HepG2 (cell line): ENCODE data around the gene PLCB2. TPM values are rescaled to one million over a fixed set of nuclear protein-coding genes. Genes with fewer than 3 reads are reported as not detected.

Experiments used
- ATAC-seq: fragments of 200-7000 bp; cut with Tn5 transposase; 3 replicates; pipeline ENCODE4 v1.9.1; 2020; ENCODE audit warnings: mild to moderate bottlenecking, moderate library complexity
- BruUV-seq: library from RNA; stranded (reverse); fragments of 400-500 nt; replicated peaks from 2 replicates; lab custom pipeline; 2021; lab: Mats Ljungman, UMichigan
- CTCF ChIA-PET: fragments of 300-600 bp; formaldehyde crosslinking; extraction: SDS; loops from one replicate; lab custom pipeline; 2021; ENCODE audit warnings: low total read pairs, inconsistent platforms, low intra/inter-chr PET ratio; lab: Yijun Ruan, JAX
- POLR2A ChIA-PET: fragments of 350-600 bp; sonication (Branson Sonifier 250); formaldehyde crosslinking; loops from one replicate; lab custom pipeline; 2020; ENCODE audit warnings: antibody characterized with exemption, inconsistent platforms; lab: Yijun Ruan, JAX
- DNase-seq: peaks from one replicate; pipeline ENCODE4 v3.0.0-alpha.2; 2015; ENCODE audit warnings: low spot score
- FAIRE-seq: peaks from 3 replicates; lab custom pipeline; 2011; peaks lifted over from hg19 to GRCh38; lab: Jason Lieb, UNC
- H2AFZ ChIP-seq: one replicate; pipeline ENCODE4 v1.6.1; 2011; ENCODE audit warnings: low read length, inconsistent platforms
- H3K27ac ChIP-seq: fragments of 300-600 bp; 3 replicates; pipeline ENCODE4 v1.8.0; 2011; ENCODE audit warnings: mixed run types, mild to moderate bottlenecking, mixed read lengths, low read length, inconsistent platforms; ENCODE audit not compliant: insufficient read depth; ENCODE audit errors: extremely low read length
- H3K27me3 ChIP-seq, 2 experiments: fragments of 200-600 bp in 1 of 2; 2 replicates in 1 of 2; 3 replicates in 1 of 2; pipeline versions ENCODE4 v1.6.0 to v1.8.0; 2011; ENCODE audit warnings: low read length in 2 of 2, mild to moderate bottlenecking in 2 of 2, moderate library complexity in 2 of 2, inconsistent platforms in 1 of 2; ENCODE audit not compliant: insufficient read depth in 2 of 2, control insufficient read depth in 1 of 2
- H3K36me3 ChIP-seq, 2 experiments: fragments of 200-600 bp in 1 of 2; replicated peaks in 1 of 2; 2 replicates in 1 of 2; 3 replicates in 1 of 2; pipeline versions ENCODE4 v1.5.1 to v1.8.0; 2011; ENCODE audit warnings: low read length in 2 of 2, inconsistent platforms in 1 of 2; ENCODE audit not compliant: insufficient read depth in 2 of 2, control insufficient read depth in 1 of 2
- H3K4me1 ChIP-seq: 2 replicates; pipeline ENCODE4 v1.5.1; 2012; ENCODE audit warnings: low read length, inconsistent platforms; ENCODE audit not compliant: insufficient read depth
- H3K4me2 ChIP-seq: 2 replicates; pipeline ENCODE4 v1.6.0; 2011; ENCODE audit warnings: low read depth, low read length, inconsistent platforms
- H3K4me3 ChIP-seq, 3 experiments: fragments of 200-600 bp in 1 of 3; sonication (generic), shearing (Covaris generic) in 1 of 3; replicated peaks in 1 of 3; 2 replicates each; pipeline ENCODE4 v1.5.1; 2011 to 2016; ENCODE audit warnings: low read length in 3 of 3, inconsistent platforms in 2 of 3, low read depth in 2 of 3, mild to moderate bottlenecking in 2 of 3, control low read depth in 1 of 3, mixed read lengths in 1 of 3; ENCODE audit not compliant: insufficient read depth in 1 of 3
- H3K79me2 ChIP-seq: one replicate; pipeline ENCODE4 v1.6.1; 2011; ENCODE audit warnings: low read length, inconsistent platforms; ENCODE audit not compliant: insufficient read depth
- H3K9ac ChIP-seq: 2 replicates; pipeline ENCODE4 v1.6.0; 2011; ENCODE audit warnings: mild to moderate bottlenecking, low read depth, low read length, inconsistent platforms; ENCODE audit not compliant: insufficient read depth
- H3K9me3 ChIP-seq: 2 replicates; pipeline ENCODE4 v1.5.1; 2012; ENCODE audit warnings: mild to moderate bottlenecking, low read length
- H4K20me1 ChIP-seq: 2 replicates; pipeline ENCODE4 v1.6.0; 2011; ENCODE audit warnings: inconsistent platforms, mild to moderate bottlenecking, low read length, moderate library complexity; ENCODE audit not compliant: insufficient read depth
- AHR ChIP-seq: IDR thresholded peaks from 2 replicates; pipeline ENCODE4 v1.6.1; 2018; ENCODE audit warnings: missing genetic modification reagents, missing compliant biosample characterization
- ATF7-NPFF ChIP-seq: sonication (generic); formaldehyde crosslinking; IDR thresholded peaks from 2 replicates; pipeline ENCODE4 v1.8.1; 2023; ENCODE audit warnings: mild to moderate bottlenecking, low read depth, missing genetic modification reagents, moderate library complexity
- CREBL2 ChIP-seq: sonication (generic); formaldehyde crosslinking; IDR thresholded peaks from 2 replicates; pipeline ENCODE4 v1.8.1; 2023; ENCODE audit warnings: missing genetic modification reagents, mild to moderate bottlenecking, borderline replicate concordance
- ESRRA ChIP-seq: sonication (generic); formaldehyde crosslinking; IDR thresholded peaks from 2 replicates; pipeline ENCODE4 v1.5.1; 2020; ENCODE audit warnings: mild to moderate bottlenecking, low read depth, missing genetic modification reagents
- KDM5B ChIP-seq: sonication (generic); formaldehyde crosslinking; IDR thresholded peaks from 2 replicates; pipeline ENCODE4 v1.4.0; 2020; ENCODE audit warnings: missing genetic modification reagents, mild to moderate bottlenecking, borderline replicate concordance
- MAZ ChIP-seq, 2 experiments: sonication (generic) in 1 of 2; formaldehyde crosslinking in 1 of 2; IDR thresholded peaks; 2 replicates each; pipeline versions ENCODE4 v1.5.0 to v1.6.1; 2012 to 2020; ENCODE audit warnings: low read depth in 2 of 2, mild to moderate bottlenecking in 2 of 2, borderline replicate concordance in 1 of 2, improper control_type of control experiment in 1 of 2, low read length in 1 of 2, missing genetic modification reagents in 1 of 2, moderate library complexity in 1 of 2
- MNT ChIP-seq: fragments of 450-650 bp; IDR thresholded peaks from 2 replicates; pipeline ENCODE4 v1.6.1; 2016
- MXD4 ChIP-seq: IDR thresholded peaks from 2 replicates; pipeline ENCODE4 v1.6.1; 2016; ENCODE audit warnings: mild to moderate bottlenecking, missing biosample characterization, missing genetic modification reagents
- SAP130 ChIP-seq: IDR thresholded peaks from 2 replicates; pipeline ENCODE4 v1.6.1; 2016; ENCODE audit warnings: low read depth
- ZNF768 ChIP-seq: sonication (generic); formaldehyde crosslinking; IDR thresholded peaks from 2 replicates; pipeline ENCODE4 v1.4.0; 2020; ENCODE audit warnings: missing genetic modification reagents
- WGBS: methylation state at CpG from one replicate; pipeline ENCODE4 v1.1.6; 2017; ENCODE audit warnings: low lambda C conversion rate; 5-methylcytosine and 5-hydroxymethylcytosine counted together
- in situ Hi-C: cut with HindIII; loops from 2 replicates; pipeline ENCODE4 v1.10.0; 2017; ENCODE audit warnings: low pct_unique_long_range_greater_than_20kb; ENCODE audit not compliant: extremely low pct_ligation_motif_present
- intact Hi-C: fragments of 100-400 bp; cut with micrococcal nuclease; formaldehyde crosslinking; loops from one replicate; pipeline ENCODE4 v1.10.0; 2022; ENCODE audit not compliant: unreplicated experiment
- polyA plus RNA-seq, 8 experiments: library from polyadenylated mRNA; depleted of rRNA in 3 of 8; stranded (reverse) in 7 of 8; unstranded in 1 of 8; fragments of >200 nt; fragmentation: Illumina TruSeq in 4 of 8; extraction: Trizol in 4 of 8; gene quantifications; 2 replicates each; pipeline versions ENCODE4 v1.2.1 to v1.2.3, GENCODE V29; 2011 to 2016; ENCODE audit warnings: low read depth in 4 of 8, missing spikeins in 1 of 8, mixed read lengths in 1 of 8; ENCODE audit not compliant: insufficient read depth in 1 of 8
- total RNA-seq, 5 experiments: library from RNA; depleted of rRNA; stranded (reverse); fragments of >200 nt; fragmentation: Illumina TruSeq; extraction: Trizol; gene quantifications; 2 replicates each; pipeline ENCODE4 v1.2.3, GENCODE V29; 2016; ENCODE audit warnings: low read depth in 1 of 5
- TF ChIP-seq, protein P1 (sequence below): conservative IDR thresholded peaks from 2 replicates; pipeline ENCODE4 v1.6.1; 2018; ENCODE audit warnings: missing genetic modification reagents

Gene PLCB2
- total and polyA plus RNA-seq, 2 of the 13 experiments (the other 11 are each of a cell fraction or from before 2014, with no cell fraction given): 0.11 TPM; not detected in 1

DNA sequence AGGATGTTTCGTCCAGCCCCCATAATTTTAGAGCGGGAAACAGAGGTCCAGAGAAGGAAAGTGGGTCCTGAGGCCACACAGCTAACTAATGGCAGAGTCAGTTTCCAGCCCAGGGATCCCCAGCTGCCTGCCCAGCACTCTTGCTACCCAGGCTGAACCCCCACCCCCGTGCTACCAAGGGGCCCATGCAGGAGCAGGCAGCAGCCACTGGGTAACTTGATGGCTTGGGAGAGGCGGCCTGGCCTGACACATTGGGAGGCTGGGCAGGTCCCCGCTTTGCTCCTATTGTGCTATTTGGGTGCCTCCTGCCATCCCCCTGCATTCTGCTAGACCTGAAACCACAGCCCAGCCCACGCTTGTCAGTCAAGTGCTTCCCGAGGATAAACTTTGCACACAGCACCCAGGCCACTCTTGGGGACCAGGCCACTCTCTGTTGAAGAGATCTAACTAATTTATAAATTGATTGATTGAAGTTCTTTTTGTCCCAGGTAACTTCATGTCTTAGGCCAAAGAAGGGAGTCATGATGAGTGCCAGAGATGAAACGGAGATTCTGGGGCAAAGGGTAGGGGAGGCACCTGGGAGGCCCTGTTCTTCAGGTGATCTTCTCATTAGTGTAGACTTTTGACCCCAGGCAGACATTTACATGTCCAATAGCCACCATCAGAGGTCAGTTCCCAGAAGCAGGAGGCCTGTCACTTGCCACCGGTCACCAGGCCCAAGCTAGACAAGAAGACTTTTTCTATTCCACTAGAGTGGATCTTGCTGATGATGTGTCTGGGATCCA lies 61.9 kb downstream of the PLCB2 start:
- BruUV-seq: no TSS peak
- Histone ChIP-seq H3K27me3 (peaks cover 0 to 51% of the 10 kb centered on the region in 2 experiments; a peak in 4 of 5 replicates), H3K4me2 (no peak overlapping the region), H3K79me2 (no peaks in the 10 kb centered on the region), H3K4me3 (no peak overlapping the region), H4K20me1 (no peaks in the 10 kb centered on the region), H3K27ac (no peak overlapping the region), H3K9ac (no peak overlapping the region), H3K4me1 (peaks cover 28% of the 10 kb centered on the region), H2AFZ (no peak overlapping the region), H3K36me3 (no peaks in the 10 kb centered on the region), H3K9me3 (no peaks in the 10 kb centered on the region)
- DNase-seq: no peak
- ChIA-PET CTCF (no interaction called here), POLR2A (no interaction called here)
- FAIRE-seq: no peak
- intact Hi-C loops (no loop called here), in situ Hi-C loops (no loop called here)
- no peak for ATAC-seq
- WGBS: 55% methylated on average over 7 of the region's 9 CpGs
- no peak for TF ChIP-seq CREBL2 (CRISPR knock-in tag)
- TF ChIP-seq ESRRA (CRISPR knock-in tag): no peak
- no peak for TF ChIP-seq SAP130 (CRISPR knock-in tag)
- no peak for TF ChIP-seq ATF7-NPFF
- TF ChIP-seq ZNF768 (CRISPR knock-in tag): no peak
- no peak for TF ChIP-seq KDM5B
- no peak for TF ChIP-seq AHR (CRISPR knock-in tag)
- TF ChIP-seq MNT: no peak
- TF ChIP-seq, protein P1, sequence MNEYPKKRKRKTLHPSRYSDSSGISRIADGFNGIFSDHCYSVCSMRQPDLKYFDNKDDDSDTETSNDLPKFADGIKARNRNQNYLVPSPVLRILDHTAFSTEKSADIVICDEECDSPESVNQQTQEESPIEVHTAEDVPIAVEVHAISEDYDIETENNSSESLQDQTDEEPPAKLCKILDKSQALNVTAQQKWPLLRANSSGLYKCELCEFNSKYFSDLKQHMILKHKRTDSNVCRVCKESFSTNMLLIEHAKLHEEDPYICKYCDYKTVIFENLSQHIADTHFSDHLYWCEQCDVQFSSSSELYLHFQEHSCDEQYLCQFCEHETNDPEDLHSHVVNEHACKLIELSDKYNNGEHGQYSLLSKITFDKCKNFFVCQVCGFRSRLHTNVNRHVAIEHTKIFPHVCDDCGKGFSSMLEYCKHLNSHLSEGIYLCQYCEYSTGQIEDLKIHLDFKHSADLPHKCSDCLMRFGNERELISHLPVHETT (CRISPR knock-in tag): no peak
- TF ChIP-seq MAZ (IDR thresholded peaks at IDR 0.05; ENCODE audit: borderline replicate concordance, low read depth, low read length): no peak
- no peak for TF ChIP-seq MAZ (CRISPR knock-in tag; IDR thresholded peaks at IDR 0.05; ENCODE audit: low read depth)
- no peak for TF ChIP-seq MXD4 (CRISPR knock-in tag)
